Caco-2 (cell line): ENCODE results near the gene CLDND1. TPM values are rescaled to one million over a fixed set of nuclear protein-coding genes. Genes with fewer than 3 reads are reported as not detected.

Experiments used
- BruUV-seq: library from RNA; stranded (reverse); fragments of 400-500 nt; replicated peaks from 2 replicates; lab custom pipeline; 2021; lab: Mats Ljungman, UMichigan
- CTCF ChIA-PET: fragments of 300-600 bp; sonication (Branson Sonifier 250); formaldehyde crosslinking; loops from one replicate; lab custom pipeline; 2022; ENCODE audit warnings: antibody characterized with exemption; lab: Charles Lee
- POLR2A ChIA-PET: fragments of 300-600 bp; sonication (Branson Sonifier 250); formaldehyde crosslinking; loops from one replicate; lab custom pipeline; 2022; ENCODE audit warnings: antibody characterized with exemption; lab: Charles Lee
- DNase-seq, 2 experiments: peaks; one replicate each; pipeline versions ENCODE4 v3.0.0 to v3.0.0-alpha.2; 2020 to 2022
- H3K27me3 ChIP-seq: replicated peaks from 2 replicates; pipeline ENCODE4 v1.6.0; 2011; ENCODE audit warnings: low read length; ENCODE audit not compliant: control insufficient read depth, insufficient read depth
- H3K36me3 ChIP-seq: 2 replicates; pipeline ENCODE4 v1.5.1; 2011; ENCODE audit warnings: low read length; ENCODE audit not compliant: control insufficient read depth, insufficient read depth
- H3K4me1 ChIP-seq: fragments of 250-450 bp; sonication (Bioruptor Pico); 2 replicates; pipeline ENCODE4 v1.5.1; 2020; ENCODE audit warnings: mild to moderate bottlenecking
- H3K4me3 ChIP-seq: 2 replicates; pipeline ENCODE4 v1.5.1; 2011; ENCODE audit warnings: low read depth, mild to moderate bottlenecking, control low read depth, low read length
- H3K9me3 ChIP-seq: fragments of 250-450 bp; sonication (Bioruptor Pico); 2 replicates; pipeline ENCODE4 v1.5.1; 2020; ENCODE audit warnings: mild to moderate bottlenecking, moderate library complexity
- H3K27ac Mint-ChIP-seq: one replicate; pipeline ENCODE4 v1.8.0; 2022; ENCODE audit warnings: mixed read lengths; ENCODE audit not compliant: unreplicated experiment
- H3K27me3 Mint-ChIP-seq: one replicate; pipeline ENCODE4 v1.8.0; 2022; ENCODE audit warnings: mixed read lengths; ENCODE audit not compliant: insufficient read depth, unreplicated experiment
- H3K36me3 Mint-ChIP-seq: one replicate; pipeline ENCODE4 v1.8.0; 2022; ENCODE audit warnings: mild to moderate bottlenecking, mixed read lengths; ENCODE audit not compliant: insufficient read depth, unreplicated experiment
- H3K4me1 Mint-ChIP-seq: one replicate; pipeline ENCODE4 v1.8.0; 2022; ENCODE audit warnings: low read depth, mixed read lengths; ENCODE audit not compliant: unreplicated experiment
- H3K4me3 Mint-ChIP-seq: one replicate; pipeline ENCODE4 v1.8.0; 2022; ENCODE audit warnings: mild to moderate bottlenecking, moderate library complexity, mixed read lengths; ENCODE audit not compliant: unreplicated experiment
- H3K9me3 Mint-ChIP-seq: one replicate; pipeline ENCODE4 v1.8.0; 2022; ENCODE audit warnings: mixed read lengths; ENCODE audit not compliant: unreplicated experiment
- intact Hi-C: fragments of 100-400 bp; cut with micrococcal nuclease; formaldehyde crosslinking; loops from one replicate; pipeline ENCODE4 v1.10.0; 2022; ENCODE audit not compliant: unreplicated experiment
- total RNA-seq: library from RNA; stranded (reverse); gene quantifications from 2 replicates; pipeline ENCODE4 v1.2.3, GENCODE V29; 2022
- TF ChIP-seq, protein P1 (sequence below), 2 experiments: fragments of 200-600 bp in 1 of 2; IDR thresholded peaks; 1 replicate in 1 of 2; 2 replicates in 1 of 2; pipeline versions ENCODE4 v1.5.1 to v1.8.0; 2011 to 2022; ENCODE audit warnings: antibody characterized with exemption in 1 of 2, control low read depth in 1 of 2, inconsistent platforms in 1 of 2, low read depth in 1 of 2, low read length in 1 of 2, mild to moderate bottlenecking in 1 of 2, moderate library complexity in 1 of 2; ENCODE audit not compliant: insufficient read depth in 1 of 2, severe bottlenecking in 1 of 2, unreplicated experiment in 1 of 2

CLDND1 gene
- total RNA-seq, 1 experiment from 2014 or later, result 56.0 TPM

DNA sequence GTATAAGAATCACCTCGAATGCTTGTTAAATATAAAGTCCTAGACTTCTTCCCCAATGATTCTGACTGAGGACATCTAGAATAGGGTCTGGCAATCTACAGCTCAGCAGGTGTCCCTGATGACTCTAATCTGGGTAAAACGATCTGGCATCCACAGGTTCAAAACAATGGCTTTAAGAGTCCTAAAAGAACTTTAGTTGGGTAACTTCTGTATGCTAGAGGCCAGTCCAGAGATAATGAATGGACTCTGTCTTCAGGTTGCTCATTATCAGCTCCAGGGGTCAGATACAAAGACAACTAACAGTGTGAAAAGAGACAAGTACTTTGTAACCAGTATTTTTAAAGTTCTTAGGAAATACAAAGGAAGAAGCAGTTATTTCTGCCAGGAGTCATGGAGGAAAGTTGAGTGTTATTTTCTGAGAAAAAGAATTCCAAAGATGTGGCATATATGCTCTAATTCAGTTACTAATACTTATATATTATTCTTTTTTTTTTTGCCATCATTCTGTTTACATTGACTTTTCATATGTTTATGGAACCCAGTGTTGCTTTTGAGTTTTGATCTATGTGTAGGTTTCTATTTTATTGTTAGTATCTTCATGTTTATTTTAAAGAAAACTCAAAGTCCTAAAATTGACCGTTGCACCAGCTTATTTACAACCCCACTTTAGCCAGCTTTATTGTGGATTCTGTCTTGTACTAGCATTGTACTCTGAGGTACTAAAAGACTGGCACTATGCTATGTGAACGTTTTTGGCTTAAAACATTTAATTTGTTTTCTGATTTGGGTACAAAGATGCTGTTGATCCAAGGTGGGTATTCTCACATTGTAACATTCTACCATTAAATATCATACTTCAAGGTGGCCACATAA, 6.0 kb upstream of the CLDND1 start:
- Mint-ChIP-seq H3K27me3 (no peaks in the 10 kb centered on the region), H3K36me3 (no peaks in the 10 kb centered on the region), H3K4me3 (no peak overlapping the region), H3K9me3 (no peaks in the 10 kb centered on the region), H3K27ac (no peak overlapping the region), H3K4me1 (no peaks in the 10 kb centered on the region)
- Histone ChIP-seq H3K9me3 (no peaks in the 10 kb centered on the region), H3K4me3 (no peak overlapping the region), H3K4me1 (peaks cover 8% of the 10 kb centered on the region), H3K36me3 (no peaks in the 10 kb centered on the region), H3K27me3 (no peaks in the 10 kb centered on the region)
- ChIA-PET CTCF (no interaction called here), POLR2A (no interaction called here)
- BruUV-seq, result no TSS peak
- TF ChIP-seq, protein P1, sequence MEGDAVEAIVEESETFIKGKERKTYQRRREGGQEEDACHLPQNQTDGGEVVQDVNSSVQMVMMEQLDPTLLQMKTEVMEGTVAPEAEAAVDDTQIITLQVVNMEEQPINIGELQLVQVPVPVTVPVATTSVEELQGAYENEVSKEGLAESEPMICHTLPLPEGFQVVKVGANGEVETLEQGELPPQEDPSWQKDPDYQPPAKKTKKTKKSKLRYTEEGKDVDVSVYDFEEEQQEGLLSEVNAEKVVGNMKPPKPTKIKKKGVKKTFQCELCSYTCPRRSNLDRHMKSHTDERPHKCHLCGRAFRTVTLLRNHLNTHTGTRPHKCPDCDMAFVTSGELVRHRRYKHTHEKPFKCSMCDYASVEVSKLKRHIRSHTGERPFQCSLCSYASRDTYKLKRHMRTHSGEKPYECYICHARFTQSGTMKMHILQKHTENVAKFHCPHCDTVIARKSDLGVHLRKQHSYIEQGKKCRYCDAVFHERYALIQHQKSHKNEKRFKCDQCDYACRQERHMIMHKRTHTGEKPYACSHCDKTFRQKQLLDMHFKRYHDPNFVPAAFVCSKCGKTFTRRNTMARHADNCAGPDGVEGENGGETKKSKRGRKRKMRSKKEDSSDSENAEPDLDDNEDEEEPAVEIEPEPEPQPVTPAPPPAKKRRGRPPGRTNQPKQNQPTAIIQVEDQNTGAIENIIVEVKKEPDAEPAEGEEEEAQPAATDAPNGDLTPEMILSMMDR (IDR thresholded peaks at IDR 0.05; ENCODE audit: insufficient read depth in 1 of 2, low read depth in 1 of 2, low read length in 1 of 2, severe bottlenecking in 1 of 2, unreplicated experiment in 1 of 2), result no peak
- intact Hi-C loops, result no loop called here
- DNase-seq, result no peak

DNA sequence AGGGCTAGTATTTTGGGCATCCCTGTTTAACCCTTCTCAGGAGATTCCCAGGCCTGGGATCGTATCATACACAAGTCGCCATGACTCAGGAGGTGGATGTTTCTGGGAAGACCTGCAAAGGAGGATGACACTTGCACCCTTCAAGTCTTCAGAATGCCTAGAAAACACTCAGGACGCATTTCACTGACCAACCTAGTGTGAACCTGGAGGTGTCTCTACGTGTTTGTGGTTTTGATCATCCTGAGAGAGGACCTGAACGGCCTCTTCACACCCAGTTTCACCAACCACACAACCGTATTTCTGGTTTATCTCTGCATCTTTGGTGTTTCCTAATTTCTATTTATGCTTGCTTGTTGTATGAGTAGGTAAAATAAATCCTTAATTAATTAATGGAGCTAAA, 2.8 kb upstream of the CLDND1 start:
- no peak overlapping the region for H3K4me3 ChIP-seq
- Mint-ChIP-seq H3K4me3 (no peak overlapping the region), H3K27me3 (no peaks in the 10 kb centered on the region), H3K9me3 (no peaks in the 10 kb centered on the region), H3K36me3 (peaks cover 7% of the 10 kb centered on the region), H3K27ac (no peak overlapping the region), H3K4me1 (no peaks in the 10 kb centered on the region)
- ChIA-PET POLR2A (no interaction called here), CTCF (no interaction called here)
- DNase-seq, result no peak
- no peaks in the 10 kb centered on the region for H3K9me3 ChIP-seq
- intact Hi-C loops, result no loop called here
- H3K36me3 ChIP-seq, result no peaks in the 10 kb centered on the region
- no peaks in the 10 kb centered on the region for H3K27me3 ChIP-seq
- BruUV-seq, result no TSS peak
- H3K4me1 ChIP-seq, result peaks cover 8% of the 10 kb centered on the region
- TF ChIP-seq, protein P1 (IDR thresholded peaks at IDR 0.05; ENCODE audit: insufficient read depth in 1 of 2, low read depth in 1 of 2, low read length in 1 of 2, severe bottlenecking in 1 of 2, unreplicated experiment in 1 of 2), result no peak

DNA sequence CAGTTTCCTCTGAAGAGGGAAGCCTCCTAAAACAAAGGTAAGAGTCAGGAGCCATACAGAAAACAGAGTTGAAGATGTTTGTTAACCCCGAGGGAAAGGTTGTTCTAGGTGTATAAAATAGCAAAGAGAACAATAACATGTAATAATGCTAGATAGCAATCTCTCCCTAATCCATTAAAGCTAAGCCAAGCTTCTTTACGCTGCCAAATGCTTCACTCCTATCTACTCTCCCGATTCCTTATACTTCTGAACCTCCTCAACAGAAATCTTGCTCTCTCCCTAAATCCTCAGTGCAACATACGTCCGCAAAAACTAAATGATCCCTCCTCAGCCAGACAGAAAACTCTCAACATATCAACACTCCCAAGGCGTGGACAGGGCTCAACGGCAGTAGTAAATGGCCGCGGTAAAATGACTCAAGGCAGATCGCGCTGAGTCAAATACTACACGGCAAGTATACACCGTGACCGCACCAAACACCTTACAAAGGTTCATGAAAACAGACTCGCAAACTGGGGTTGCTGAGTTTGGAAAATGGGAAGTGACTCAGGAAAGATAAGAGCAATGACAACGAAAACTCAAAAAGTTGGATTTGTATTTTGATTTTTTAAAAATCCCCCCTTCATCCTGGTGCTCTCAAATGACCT, 682 bp downstream of the CLDND1 start:
- TSS peak; percentile 65 for BruUV-seq
- Histone ChIP-seq H3K36me3 (no peaks in the 10 kb centered on the region), H3K4me3 (peak overlapping the region; percentile 64), H3K4me1 (no peaks in the 10 kb centered on the region), H3K27me3 (no peaks in the 10 kb centered on the region), H3K9me3 (no peaks in the 10 kb centered on the region)
- ChIA-PET CTCF (no interaction called here), POLR2A (interaction anchor here (1.6 kb wide), 1 partner anchor 72 kb away, joined by 6 read pairs; the partner anchor contains the start of gene CPOX)
- peak; percentile 32 to 37 for DNase-seq
- no peaks in the 10 kb centered on the region for H3K27me3 Mint-ChIP-seq
- H3K9me3 Mint-ChIP-seq, result no peaks in the 10 kb centered on the region
- TF ChIP-seq, protein P1 (IDR thresholded peaks at IDR 0.05; ENCODE audit: insufficient read depth in 1 of 2, low read depth in 1 of 2, low read length in 1 of 2, severe bottlenecking in 1 of 2, unreplicated experiment in 1 of 2), result no peak
- intact Hi-C loops, result loop anchor here (1.0 to 5.0 kb wide), 2 partner anchors 18 to 290 kb away; no protein-coding TSS in a partner anchor
- H3K4me3 Mint-ChIP-seq, result peak overlapping the region; percentile 84
- H3K36me3 Mint-ChIP-seq, result peaks cover 26% of the 10 kb centered on the region
- peak overlapping the region; percentile 84 for H3K27ac Mint-ChIP-seq
- H3K4me1 Mint-ChIP-seq, result no peaks in the 10 kb centered on the region
